SK-N-SH (cell line): ENCODE results near the gene PIKFYVE.
"Not testable (repeated sequence)": the region's sequence is repeated elsewhere in the genome, so short reads cannot be mapped to it uniquely, and the experiment has no call there.

Source experiments
- CHD2 ChIP-seq: fragments of 150-350 bp; IDR thresholded peaks from 2 replicates; pipeline ENCODE4 v1.6.1; 2018; ENCODE audit warnings: low read length; ENCODE audit not compliant: partially characterized antibody
- CTCF ChIP-seq: fragments of 200-600 bp; sonication (generic); IDR thresholded peaks from 2 replicates; pipeline ENCODE4 v1.6.1; 2017; ENCODE audit warnings: antibody characterized with exemption, mild to moderate bottlenecking, moderate library complexity
- GABPA ChIP-seq: IDR thresholded peaks from 2 replicates; pipeline ENCODE4 v1.4.0; 2012; ENCODE audit warnings: low read depth, mild to moderate bottlenecking
- MXI1 ChIP-seq: IDR thresholded peaks from 2 replicates; pipeline ENCODE4 v1.6.1; 2012; ENCODE audit warnings: mild to moderate bottlenecking, low read depth, low read length, improper control_type of control experiment
- POLR2AphosphoS5 ChIP-seq: IDR thresholded peaks from 2 replicates; pipeline ENCODE4 v1.6.1; 2012; ENCODE audit warnings: low read depth, low read length
- RAD21 ChIP-seq: IDR thresholded peaks from 2 replicates; pipeline ENCODE4 v1.6.1; 2012; ENCODE audit warnings: mild to moderate bottlenecking, low read length
- RCOR1 ChIP-seq: fragments of 150-350 bp; IDR thresholded peaks from 2 replicates; pipeline ENCODE4 v1.6.1; 2017; ENCODE audit warnings: antibody characterized with exemption, low read length
- ZBTB33 ChIP-seq: IDR thresholded peaks from 2 replicates; pipeline ENCODE4 v1.4.0; 2012; ENCODE audit warnings: low read depth, borderline replicate concordance

GRCh38 chr2:208221873-208222272 lies 44.2 kb upstream of the PIKFYVE start:
- TF ChIP-seq RCOR1, CTCF, POLR2AphosphoS5, MXI1, GABPA, RAD21, ZBTB33, CHD2: not testable (repeated sequence)
